AG20443 (cell line): ENCODE results near the gene POLK.

Experiments
- DNase-seq: peaks from one replicate; pipeline ENCODE4 v3.0.0; 2012; ENCODE audit warnings: low spot score, mixed read lengths

Gene POLK

DNA sequence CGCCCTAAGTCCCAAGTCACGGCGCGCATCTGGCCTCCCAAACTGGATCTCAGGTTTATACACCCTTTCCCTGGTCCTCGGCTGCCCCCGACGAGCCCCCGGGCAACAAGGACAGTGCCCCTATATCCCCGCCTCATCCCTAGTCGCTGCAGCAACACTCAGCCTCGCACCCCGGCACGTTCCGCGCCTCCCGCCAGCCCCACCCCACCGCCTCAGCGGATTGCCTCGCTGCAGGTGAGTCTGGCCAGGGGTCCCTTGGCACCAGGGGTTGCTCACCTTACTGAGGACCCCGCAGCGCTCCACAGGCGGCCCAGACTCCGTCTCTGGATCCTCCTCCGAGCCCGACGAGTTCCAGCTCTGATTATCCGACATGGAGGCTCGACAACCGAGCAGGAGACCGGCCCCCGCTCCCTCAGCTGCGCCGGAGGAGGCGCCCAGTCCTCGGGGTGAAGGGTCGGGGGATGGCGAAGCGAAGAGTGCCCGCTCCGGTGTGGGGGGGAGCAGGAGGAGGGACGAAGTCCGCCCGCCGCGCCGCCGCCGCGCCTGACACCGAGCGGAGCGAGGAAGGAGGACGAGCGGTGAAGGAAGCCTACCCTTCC is 756 bp upstream of the POLK start:
- DNase-seq = peak; percentile 53

- DNase-seq = no peak
These were observed 838 bp downstream of the POLK start for GRCh38 chr5:75512383-75513074.

DNA sequence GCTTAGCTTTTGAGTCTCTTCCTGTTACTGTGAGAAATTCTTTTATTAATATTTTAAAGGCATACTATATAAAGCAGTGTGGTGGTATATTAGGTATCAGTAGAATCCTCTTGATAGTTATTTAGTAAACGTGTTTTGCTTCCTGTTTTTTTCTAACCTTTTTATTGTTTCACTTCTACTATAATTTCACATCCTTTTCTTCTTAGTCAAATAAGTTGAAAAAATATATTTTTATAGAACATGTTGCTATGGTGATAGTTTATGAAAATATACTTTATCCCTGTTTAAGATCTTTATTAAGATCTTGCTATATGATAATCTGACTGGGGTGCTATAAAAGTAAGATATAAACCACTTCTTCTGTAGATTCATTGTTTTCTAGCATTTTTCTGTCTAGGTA is 2.1 kb downstream of the POLK start:
- DNase-seq = no peak

GRCh38 chr5:75514323-75514722 is 2.6 kb downstream of the POLK start:
- no peak for DNase-seq

DNA sequence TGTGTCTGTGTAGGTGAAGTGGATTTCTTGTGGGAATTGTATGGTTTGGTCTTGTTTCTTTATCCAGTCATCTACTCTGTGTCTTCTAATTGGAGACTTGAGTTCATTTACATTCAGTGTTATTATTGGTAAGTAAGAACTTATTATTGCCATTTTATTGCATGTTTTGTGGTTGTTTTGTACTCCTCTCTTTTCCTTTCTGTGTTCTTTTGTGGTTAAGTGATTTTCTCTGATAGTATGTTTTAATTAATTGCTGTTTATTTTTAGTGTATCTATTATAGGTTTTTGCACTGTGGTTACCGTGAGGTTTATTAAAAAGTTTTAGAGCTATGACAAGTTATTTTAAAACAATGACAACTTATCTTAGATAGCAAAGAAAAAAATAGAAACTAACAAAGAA is 8.1 kb downstream of the POLK start:
- no peak for DNase-seq

DNA sequence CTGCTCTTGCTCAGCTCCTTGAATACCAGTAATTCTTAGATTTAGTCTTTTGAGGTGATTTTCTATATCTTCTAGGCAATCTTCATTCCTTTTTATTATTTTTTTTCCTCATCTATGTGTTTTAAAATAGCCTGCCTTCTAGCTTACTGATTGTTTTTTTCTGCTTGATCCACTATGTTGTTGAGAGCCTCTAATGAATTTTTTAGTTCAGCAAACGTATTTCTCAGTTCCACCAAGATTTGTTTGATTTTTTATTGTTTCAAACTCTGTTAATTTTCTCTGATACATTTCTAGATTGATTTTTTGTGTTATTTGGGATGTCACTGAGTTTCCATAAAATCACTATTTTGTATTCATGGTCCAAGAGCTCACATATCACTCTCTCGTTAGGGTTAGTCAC is 9.5 kb downstream of the POLK start:
- no peak for DNase-seq

DNA sequence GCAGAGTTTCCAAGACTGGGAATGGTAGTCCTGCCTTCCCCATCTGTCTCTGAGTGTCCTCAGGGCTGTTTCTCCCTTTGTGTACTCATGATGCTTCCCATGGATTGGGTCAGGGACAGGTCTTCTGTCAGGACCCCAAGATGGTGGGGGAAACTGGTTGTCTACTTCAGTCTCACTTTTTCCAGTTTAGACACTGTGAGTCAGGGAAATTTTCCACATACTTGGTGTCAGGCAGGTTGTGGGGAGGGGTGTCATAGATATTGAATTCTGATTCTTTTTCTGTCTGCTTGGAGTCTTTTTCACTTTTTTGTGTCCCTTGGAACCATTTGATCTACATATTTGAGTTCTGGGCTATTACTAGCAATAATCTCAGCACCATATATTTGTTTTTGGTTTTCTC is 10.3 kb downstream of the POLK start:
- DNase-seq = no peak

DNA sequence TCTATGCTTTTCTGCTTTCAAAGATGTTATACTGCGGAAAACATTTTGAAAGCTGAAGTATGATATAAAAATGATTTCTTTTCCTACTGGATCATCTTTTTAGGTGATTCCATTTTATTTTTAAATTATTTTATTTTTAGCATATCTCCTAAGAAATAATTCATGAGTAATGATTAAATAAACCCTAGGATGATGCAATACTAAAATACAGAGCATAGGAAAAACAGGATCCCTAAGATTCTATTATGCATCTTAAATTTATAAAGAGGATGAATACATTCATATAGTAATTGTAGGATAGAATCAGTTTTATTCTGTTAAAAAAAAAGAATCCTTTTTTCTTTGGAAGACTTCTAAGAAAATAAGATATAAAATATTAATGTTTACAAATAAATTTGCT is 10.9 kb downstream of the POLK start:
- no peak for DNase-seq

GRCh38 chr5:75523275-75523674 is 11.6 kb downstream of the POLK start:
- no peak for DNase-seq

GRCh38 chr5:75524071-75524470 is 12.4 kb downstream of the POLK start:
- peak; percentile 10 for DNase-seq

GRCh38 chr5:75524591-75524990 is 12.9 kb downstream of the POLK start:
- DNase-seq = no peak

- no peak for DNase-seq
These were observed 13.7 kb downstream of the POLK start for GRCh38 chr5:75525344-75525743.

DNA sequence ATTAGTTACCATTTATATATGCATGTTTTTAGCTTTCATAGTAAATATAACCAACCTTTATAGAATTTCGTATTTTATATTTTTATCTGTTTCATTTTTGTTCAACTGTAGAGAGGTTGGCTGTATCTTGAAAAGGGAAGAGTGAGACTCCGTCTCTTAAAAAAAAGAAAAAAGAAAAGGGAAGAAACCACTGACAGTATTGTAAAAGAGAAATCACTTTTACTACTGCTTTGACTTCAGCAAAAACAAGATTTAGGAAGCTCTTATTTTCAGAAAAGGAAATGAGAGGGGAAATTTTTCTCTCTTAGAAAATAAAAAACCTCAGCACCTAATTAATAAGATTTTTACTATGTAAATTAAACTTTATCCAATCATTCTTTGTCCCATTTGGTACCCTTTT is 14.4 kb downstream of the POLK start:
- no peak for DNase-seq

DNA sequence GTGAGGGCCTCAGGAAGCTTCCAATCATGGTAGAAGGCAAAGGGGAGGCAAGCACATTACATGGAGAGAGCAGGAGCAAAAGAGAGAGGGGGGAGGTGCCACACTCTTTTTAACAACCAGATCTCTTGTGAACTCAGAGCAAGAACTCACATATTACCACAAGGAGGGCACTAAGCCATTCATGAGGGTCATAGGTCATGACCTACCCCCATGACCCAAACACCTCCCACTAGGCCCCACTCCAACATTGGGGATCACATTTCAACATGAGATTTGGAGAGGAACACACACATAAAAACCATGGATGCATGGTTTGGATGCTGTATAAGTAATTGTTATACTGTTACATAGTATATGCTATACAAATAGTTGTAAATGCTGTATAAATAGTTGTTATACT is 17.5 kb downstream of the POLK start:
- DNase-seq = no peak

- DNase-seq = no peak
These were observed 20.5 kb downstream of the POLK start for GRCh38 chr5:75532190-75532589.

GRCh38 chr5:75533716-75534115 is 22.0 kb downstream of the POLK start:
- peak; percentile 29 for DNase-seq

DNA sequence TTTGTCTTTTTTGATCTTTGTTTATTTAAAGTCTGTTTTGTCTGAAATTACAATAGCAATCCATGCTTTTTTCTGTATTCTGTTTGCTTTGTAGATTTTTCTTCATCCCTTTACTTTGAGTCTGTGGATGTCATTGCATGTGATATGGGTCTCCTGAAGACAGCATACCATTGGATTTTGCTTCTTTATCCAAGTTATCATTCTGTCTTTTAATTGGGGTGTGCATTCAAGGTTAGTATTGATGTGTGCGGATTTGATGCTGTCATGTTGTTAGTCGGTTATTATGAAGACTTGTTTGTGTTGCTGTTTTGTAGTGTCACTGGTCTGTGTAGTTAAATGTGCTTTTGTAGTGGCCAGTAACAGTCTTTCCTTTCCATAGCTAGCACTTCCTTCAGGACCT is 23.0 kb downstream of the POLK start:
- no peak for DNase-seq

GRCh38 chr5:75536147-75536546 is 24.5 kb downstream of the POLK start:
- no peak for DNase-seq

- peak; percentile 10 for DNase-seq
These were observed 25.1 kb downstream of the POLK start for GRCh38 chr5:75536694-75537360.

- no peak for DNase-seq
These were observed 26.5 kb downstream of the POLK start for GRCh38 chr5:75538211-75538610.

GRCh38 chr5:75545131-75545530 is 33.4 kb downstream of the POLK start:
- DNase-seq = no peak

GRCh38 chr5:75546830-75547229 is 35.1 kb downstream of the POLK start:
- DNase-seq = no peak

- DNase-seq = no peak
These were observed 36.1 kb downstream of the POLK start for GRCh38 chr5:75547812-75548211.

GRCh38 chr5:75550597-75550996 is 38.9 kb downstream of the POLK start:
- no peak for DNase-seq
